AG08396 (cell line): Measurements from ENCODE around the gene CCDC59.
A peak's percentile ranks its signal among the peaks of the same experiment; 100 is the strongest.
"Not testable (repeated sequence)": the region's sequence is repeated elsewhere in the genome, so short reads cannot be mapped to it uniquely, and the experiment has no call there.

Source experiments
- DNase-seq: peaks from one replicate; pipeline ENCODE4 v3.0.0; 2012; ENCODE audit warnings: low spot score, mixed read lengths

CCDC59 gene

GRCh38 chr12:82358200-82359114, at the start of gene CCDC59, which contains the start of gene METTL25:
Gene CCDC59, minus strand, starts transcription at chr12:82358387. Its CDS starts 11 bp downstream, at chr12:82358376.
Gene METTL25, plus strand, starts transcription at chr12:82358529. Its CDS starts 37 bp downstream, at chr12:82358566.
- peak; percentile 91 for DNase-seq

DNA sequence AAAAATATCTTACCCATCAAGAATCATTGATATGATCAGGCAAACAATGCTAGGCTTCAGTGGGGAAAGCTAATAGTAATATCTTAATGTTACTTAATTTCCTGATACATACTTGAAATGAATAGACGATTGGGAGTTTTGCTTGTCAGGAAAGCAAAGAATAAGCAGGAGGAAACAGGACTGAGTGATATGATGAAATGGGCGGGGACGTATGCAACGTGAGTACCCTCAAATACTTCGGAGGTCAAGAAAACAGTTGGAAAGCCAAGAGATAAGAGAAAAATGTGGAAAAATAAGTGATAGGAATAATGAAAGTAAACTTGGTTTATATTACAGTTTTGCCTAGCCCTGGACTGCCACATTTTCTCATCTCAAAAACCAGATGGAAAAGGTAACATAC, 49.3 kb upstream of the CCDC59 start:
- no peak for DNase-seq

DNA sequence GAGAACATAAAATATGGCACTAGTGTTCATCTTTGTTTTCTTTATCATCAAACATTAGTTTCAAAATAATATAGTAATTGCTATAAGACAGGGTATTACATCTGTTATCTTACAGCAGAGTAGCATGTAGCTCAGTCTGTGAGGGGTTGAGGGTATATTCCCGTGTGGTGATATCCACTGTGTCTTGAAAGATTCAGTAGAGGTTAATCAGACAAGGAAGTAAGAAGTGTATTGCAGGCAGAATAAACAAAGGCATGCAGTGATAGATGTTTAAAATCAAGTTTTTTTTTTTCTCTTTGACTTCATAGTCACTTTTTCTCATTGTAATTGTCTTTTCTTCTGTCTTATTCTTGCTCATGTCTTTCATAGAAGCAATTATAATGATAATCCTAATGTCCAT, 48.5 kb upstream of the CCDC59 start:
- no peak for DNase-seq

GRCh38 chr12:82400819-82401218, 42.6 kb upstream of the CCDC59 start:
- DNase-seq = no peak

GRCh38 chr12:82398879-82399278, 40.7 kb upstream of the CCDC59 start:
- no peak for DNase-seq

DNA sequence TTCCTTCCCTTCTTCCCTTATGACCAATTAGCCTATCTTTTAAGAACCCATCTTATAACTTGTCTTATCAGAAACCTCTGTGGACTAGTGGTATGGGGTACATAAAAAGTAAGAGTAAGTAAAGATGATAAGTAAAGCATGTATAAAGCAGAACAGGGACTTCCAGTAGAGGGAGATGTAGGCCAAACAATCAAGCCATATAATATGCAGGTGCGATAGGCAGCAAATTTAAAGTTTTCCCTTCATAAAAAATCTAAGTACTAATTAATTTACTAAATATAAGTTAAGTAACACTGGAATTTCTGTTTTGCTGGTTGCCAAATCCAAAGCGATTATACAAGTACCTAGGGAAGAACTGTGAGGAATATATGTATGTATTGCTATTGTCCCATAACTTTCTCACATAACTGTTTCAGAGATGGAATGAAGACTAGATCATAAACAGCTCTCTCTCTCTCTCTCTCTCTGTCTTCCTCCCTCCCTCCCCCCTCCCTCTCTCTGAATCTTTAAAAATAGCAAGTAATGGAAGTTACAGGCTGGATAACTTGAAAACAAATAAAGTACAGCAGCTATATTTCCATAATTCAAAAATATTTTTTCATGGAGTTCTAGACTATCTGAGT, 25.9 kb upstream of the CCDC59 start:
- no peak for DNase-seq

- no peak for DNase-seq
Observed at GRCh38 chr12:82378997-82379396, 20.8 kb upstream of the CCDC59 start.

DNA sequence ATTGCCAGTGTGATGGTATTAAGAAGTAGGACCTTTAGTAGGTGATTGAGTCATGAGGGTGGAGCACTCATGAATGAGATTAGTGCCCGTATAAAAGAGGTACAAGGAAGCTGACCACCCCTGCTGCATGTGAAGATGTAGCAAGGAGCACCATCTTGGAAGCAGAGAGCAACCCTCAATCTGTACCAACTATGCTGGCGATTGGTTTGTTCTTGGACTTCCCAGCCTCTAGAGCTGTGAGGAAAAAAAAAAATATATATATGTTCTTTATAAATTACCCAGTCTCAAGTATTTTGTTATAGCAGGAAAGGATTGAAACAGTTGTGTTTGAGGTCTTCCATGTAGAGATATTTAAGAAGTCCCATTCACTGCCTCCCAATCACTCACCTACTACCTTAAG, 17.0 kb upstream of the CCDC59 start:
- no peak for DNase-seq

DNA sequence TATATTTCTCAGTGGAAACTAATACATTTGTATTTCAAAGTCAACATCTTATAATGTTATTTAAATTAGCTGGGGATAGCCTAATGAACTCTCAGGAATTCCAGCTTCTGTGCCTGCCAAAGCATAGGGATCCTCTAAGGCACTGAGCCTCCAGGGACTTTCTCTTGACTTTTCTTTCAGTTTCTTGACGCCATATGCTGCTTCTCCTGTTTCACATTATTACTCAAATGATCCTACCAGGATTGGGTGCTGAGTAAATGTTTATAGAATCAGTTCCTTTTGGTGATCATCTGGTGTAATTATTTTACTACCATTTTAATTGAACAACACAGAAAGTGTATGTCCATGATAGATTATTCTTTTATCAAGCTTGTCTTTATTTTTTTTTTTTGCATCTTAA, 8.0 kb upstream of the CCDC59 start:
- no peak for DNase-seq

DNA sequence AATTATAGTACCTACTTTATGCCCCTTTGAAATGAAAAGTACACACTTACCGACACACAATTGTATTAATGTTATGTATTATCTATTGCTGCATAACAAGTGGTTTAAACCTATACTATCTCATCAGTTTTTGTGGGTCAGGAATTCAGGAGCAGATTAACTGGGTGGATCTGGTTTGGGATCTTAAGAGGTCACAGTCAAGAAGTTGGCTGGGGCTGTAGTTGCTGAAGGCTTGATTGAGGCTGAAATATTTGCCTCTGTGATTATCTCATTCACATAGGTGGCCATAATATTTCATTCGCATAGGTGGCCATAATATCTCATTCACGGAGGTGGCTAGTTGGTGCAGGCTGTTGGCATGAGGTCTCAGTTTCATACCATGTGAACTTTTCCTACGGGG, 5.8 kb upstream of the CCDC59 start:
- DNase-seq = no peak

GRCh38 chr12:82361461-82361915, 3.3 kb upstream of the CCDC59 start:
- no peak for DNase-seq

GRCh38 chr12:82360834-82361233, 2.6 kb upstream of the CCDC59 start:
- not testable (repeated sequence) for DNase-seq

- DNase-seq = no peak
Observed at GRCh38 chr12:82359115-82359478, 910 bp upstream of the CCDC59 start.

GRCh38 chr12:82357845-82358199, 365 bp downstream of the CCDC59 start:
- DNase-seq = no peak

- DNase-seq = no peak
Observed at GRCh38 chr12:82357340-82357739, 847 bp downstream of the CCDC59 start.

DNA sequence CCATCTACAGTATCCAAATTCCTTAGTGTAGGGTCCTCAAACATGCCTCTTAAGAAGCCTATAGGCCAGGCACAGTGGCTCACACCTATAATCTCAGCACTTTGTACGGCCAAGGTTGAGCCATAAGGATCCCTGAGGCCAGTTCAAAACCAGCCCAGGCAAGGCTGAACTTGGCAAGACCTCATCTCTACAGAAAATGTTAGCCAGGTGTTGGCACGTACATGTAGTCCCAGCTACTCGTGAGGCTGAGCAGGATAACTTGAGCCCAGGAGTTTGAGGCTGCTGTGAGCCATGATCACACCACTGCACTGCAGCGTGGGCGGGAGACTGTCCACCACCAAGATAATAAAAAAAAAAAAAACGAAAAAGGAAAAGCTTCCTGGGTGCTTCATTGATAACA, 6.8 kb downstream of the CCDC59 start:
- no peak for DNase-seq

- no peak for DNase-seq
Observed at GRCh38 chr12:82350161-82350560, 8.0 kb downstream of the CCDC59 start.

DNA sequence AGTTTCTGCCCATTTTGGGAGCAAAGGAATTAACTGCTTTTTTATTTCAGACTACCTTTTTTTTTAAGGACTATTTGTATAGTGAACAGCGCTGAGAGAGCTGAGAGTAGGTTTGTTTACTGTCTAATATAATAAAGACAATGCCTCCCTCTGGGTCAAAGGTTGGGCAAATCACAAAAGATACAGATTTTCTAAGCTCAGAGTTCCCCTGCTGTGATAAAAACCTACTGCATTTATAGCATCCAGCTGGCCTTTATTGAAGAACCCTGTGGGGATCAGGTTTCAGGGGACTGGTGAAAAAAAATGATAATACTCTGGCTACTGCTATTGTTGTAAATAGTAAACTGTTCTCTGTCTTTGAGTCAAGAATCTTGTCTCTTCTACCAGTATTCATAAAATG, 28.7 kb downstream of the CCDC59 start:
- no peak for DNase-seq

GRCh38 chr12:82327861-82328260, 30.3 kb downstream of the CCDC59 start:
- DNase-seq = no peak

GRCh38 chr12:82326905-82327503, 31.2 kb downstream of the CCDC59 start:
- DNase-seq = peak; percentile 10

DNA sequence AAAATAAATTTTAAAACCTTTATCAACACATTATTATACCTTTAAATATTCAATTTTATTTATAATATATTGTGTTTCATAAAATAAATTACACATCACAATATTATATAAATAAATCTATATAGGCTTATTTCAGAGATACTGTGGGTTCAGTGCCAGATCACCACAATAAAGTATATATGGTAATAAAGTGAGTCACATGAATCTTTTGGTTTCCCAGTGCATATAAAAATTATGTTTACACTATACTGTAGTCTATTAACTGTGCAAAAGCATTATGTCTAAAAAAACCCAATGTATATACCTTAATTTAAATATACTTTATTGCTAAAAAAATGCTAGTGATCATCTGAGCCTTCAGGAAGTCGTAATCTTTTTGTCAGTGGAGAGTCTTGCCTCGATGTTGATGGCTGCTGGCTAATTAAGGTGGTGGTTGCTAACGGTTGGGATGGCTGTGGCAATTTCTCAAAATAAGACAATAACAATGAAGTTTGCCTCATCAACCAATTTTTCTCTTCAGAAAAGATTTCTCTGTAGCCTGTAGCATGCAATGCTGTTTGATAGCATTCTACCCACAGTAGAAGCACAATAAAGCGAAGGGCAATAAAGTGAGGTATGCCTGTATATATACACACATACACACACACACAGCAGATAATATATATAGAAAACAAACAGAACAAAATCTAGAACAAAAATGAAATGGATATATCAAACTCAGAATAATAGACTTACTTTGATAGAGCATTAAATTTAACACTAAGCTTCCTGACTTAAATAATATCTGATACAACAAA, 32.4 kb downstream of the CCDC59 start:
- no peak for DNase-seq

GRCh38 chr12:82319276-82319675, 38.9 kb downstream of the CCDC59 start:
- no peak for DNase-seq
